OCI-LY7 (cell line): ENCODE results near the gene IL1RAPL1. TPM values are rescaled to one million over a fixed set of nuclear protein-coding genes. Genes with fewer than 3 reads are reported as not detected.

Experiments used
- Bru-seq: library from RNA; stranded (reverse); fragments of 400-500 nt; gene quantifications from one replicate; lab custom pipeline; 2021; lab: Mats Ljungman, UMichigan
- BruChase-seq, 2 experiments: library from RNA; stranded (reverse); fragments of 400-500 nt; gene quantifications; one replicate each; lab custom pipeline; 2021; lab: Mats Ljungman, UMichigan
- BruUV-seq: library from RNA; stranded (reverse); fragments of 400-500 nt; replicated peaks from 2 replicates; lab custom pipeline; 2021; lab: Mats Ljungman, UMichigan
- CTCF ChIA-PET: fragments of 300-600 bp; sonication (Branson Sonifier 250); formaldehyde crosslinking; loops from one replicate; lab custom pipeline; 2022; ENCODE audit warnings: antibody characterized with exemption; ENCODE audit not compliant: unreplicated experiment; lab: Charles Lee
- POLR2A ChIA-PET: fragments of 300-600 bp; sonication (Branson Sonifier 250); formaldehyde crosslinking; loops from one replicate; lab custom pipeline; 2022; ENCODE audit warnings: antibody characterized with exemption; lab: Charles Lee
- DNase-seq: peaks from one replicate; pipeline ENCODE4 v3.0.0-alpha.2; 2015; ENCODE audit warnings: low spot score
- H2AFZ ChIP-seq: fragments of 200-600 bp; sonication (generic), shearing (Covaris generic); 2 replicates; pipeline ENCODE4 v1.6.1; 2014; ENCODE audit warnings: mild to moderate bottlenecking, antibody characterized with exemption, low read length, moderate library complexity
- H3K27ac ChIP-seq: fragments of 200-600 bp; sonication (generic); 2 replicates; pipeline ENCODE4 v1.5.1; 2014; ENCODE audit warnings: mixed run types, low read depth, mild to moderate bottlenecking, moderate library complexity, low read length, inconsistent platforms; ENCODE audit not compliant: poor library complexity, severe bottlenecking
- H3K36me3 ChIP-seq: fragments of 200-600 bp; sonication (generic); 2 replicates; pipeline ENCODE4 v1.6.1; 2014; ENCODE audit warnings: mild to moderate bottlenecking, antibody characterized with exemption, low read length, moderate library complexity, mixed read lengths; ENCODE audit not compliant: insufficient read depth
- H3K4me1 ChIP-seq: fragments of 200-600 bp; sonication (generic); 2 replicates; pipeline ENCODE4 v1.5.1; 2014; ENCODE audit warnings: mild to moderate bottlenecking, low read length; ENCODE audit not compliant: insufficient read depth, poor library complexity, severe bottlenecking
- H3K4me2 ChIP-seq: fragments of 200-600 bp; sonication (generic); 2 replicates; pipeline ENCODE4 v1.6.1; 2014; ENCODE audit warnings: mild to moderate bottlenecking, low read length
- H3K4me3 ChIP-seq: fragments of 200-600 bp; sonication (generic); 2 replicates; pipeline ENCODE4 v1.5.1; 2014; ENCODE audit warnings: mild to moderate bottlenecking, low read depth, low read length; ENCODE audit not compliant: poor library complexity, severe bottlenecking
- H3K79me2 ChIP-seq: fragments of 200-600 bp; sonication (generic); 2 replicates; pipeline ENCODE4 v1.6.1; 2016; ENCODE audit warnings: low read depth, mild to moderate bottlenecking, low read length, moderate library complexity, mixed read lengths; ENCODE audit not compliant: insufficient read depth
- H3K9me2 ChIP-seq: fragments of 200-600 bp; sonication (generic); 2 replicates; pipeline ENCODE4 v1.6.1; 2016; ENCODE audit warnings: mild to moderate bottlenecking, low read length, mixed read lengths; ENCODE audit not compliant: insufficient read depth
- H3K9me3 ChIP-seq: fragments of 200-600 bp; sonication (generic); 2 replicates; pipeline ENCODE4 v1.6.1; 2014; ENCODE audit warnings: mild to moderate bottlenecking, mixed run types, low read length, mixed read lengths
- H4K20me1 ChIP-seq: fragments of 200-600 bp; sonication (generic); 2 replicates; pipeline ENCODE4 v1.6.1; 2014; ENCODE audit warnings: mild to moderate bottlenecking, antibody characterized with exemption, low read length, moderate library complexity, mixed read lengths; ENCODE audit not compliant: insufficient read depth
- CTCF ChIP-seq: fragments of 200-600 bp; sonication (generic); conservative IDR thresholded peaks from 2 replicates; pipeline ENCODE4 v1.5.1; 2014; ENCODE audit warnings: mild to moderate bottlenecking, antibody characterized with exemption, low read length, moderate library complexity, mixed read lengths
- EZH2phosphoT487 ChIP-seq: fragments of 200-600 bp; sonication (generic); IDR thresholded peaks from 2 replicates; pipeline ENCODE4 v1.6.1; 2018; ENCODE audit warnings: low read depth, borderline replicate concordance, mild to moderate bottlenecking, mixed run types, antibody characterized with exemption, low read length, moderate library complexity, mixed read lengths
- intact Hi-C: fragments of 100-400 bp; cut with micrococcal nuclease; formaldehyde crosslinking; loops from one replicate; pipeline ENCODE4 v1.10.0; 2022; ENCODE audit not compliant: unreplicated experiment
- long read RNA-seq: library from polyadenylated mRNA; stranded (forward); transcript quantifications from one replicate; pipeline ENCODE4 v2.0.0, GENCODE V29; 2022
- total RNA-seq, 2 experiments: library from RNA; depleted of rRNA in 1 of 2; stranded (reverse); fragments of >200 nt in 1 of 2; shearing (Covaris generic) in 1 of 2; gene quantifications; 2 replicates each; pipeline ENCODE4 v1.2.3, GENCODE V29; 2014 to 2022

IL1RAPL1 gene
- total RNA-seq (2014; rRNA removed; shearing (Covaris generic)) (not detected in 2 replicates), total RNA-seq (2022) (not detected in 2 replicates), Bru-seq, nascent RNA (percentile 1 among the genes with signal in this experiment), BruChase-seq, experiment 1, labeled RNA remaining after a 6-hour chase (percentile 3 among the genes with signal in this experiment), BruChase-seq, experiment 2, labeled RNA remaining after a 2-hour chase (percentile 3 among the genes with signal in this experiment)
- long read RNA-seq, result 0 reads

GRCh38 chrX:28586981-28587551 is at the start of gene IL1RAPL1:
TSS of gene IL1RAPL1 (plus strand) at chrX:28587446.
- DNase-seq, result no peak
- Histone ChIP-seq H3K36me3 (no peaks in the 10 kb centered on the region), H2AFZ (no peak within 1 kb of the TSS), H4K20me1 (no peaks in the 10 kb centered on the region), H3K27ac (no peak within 1 kb of the TSS), H3K4me1 (no peaks in the 10 kb centered on the region), H3K4me3 (no peak within 1 kb of the TSS), H3K9me3 (no peaks in the 10 kb centered on the region), H3K4me2 (no peak within 1 kb of the TSS), H3K9me2 (no peaks in the 10 kb centered on the region), H3K79me2 (no peaks in the 10 kb centered on the region)
- BruUV-seq, result no TSS peak
- POLR2A ChIA-PET, result no interaction called here
- intact Hi-C loops, result no loop called here
- CTCF ChIA-PET, result no interaction called here
- TF ChIP-seq CTCF, result no peak
- no peak for TF ChIP-seq EZH2phosphoT487

GRCh38 chrX:28542791-28543190 is 44.5 kb upstream of the IL1RAPL1 start:
- CTCF ChIA-PET, result no interaction called here
- no peaks in the 10 kb centered on the region for H3K36me3 ChIP-seq
- H3K4me1 ChIP-seq, result no peaks in the 10 kb centered on the region
- no peak overlapping the region for H3K4me3 ChIP-seq
- no peak overlapping the region for H3K4me2 ChIP-seq
- no peak overlapping the region for H3K27ac ChIP-seq
- H3K9me3 ChIP-seq, result no peaks in the 10 kb centered on the region
- no peak for DNase-seq
- no peaks in the 10 kb centered on the region for H3K9me2 ChIP-seq
- H2AFZ ChIP-seq, result no peak overlapping the region
- no peaks in the 10 kb centered on the region for H4K20me1 ChIP-seq
- BruUV-seq, result no TSS peak
- intact Hi-C loops, result no loop called here
- no peaks in the 10 kb centered on the region for H3K79me2 ChIP-seq
- POLR2A ChIA-PET, result no interaction called here
- no peak for TF ChIP-seq CTCF
- no peak for TF ChIP-seq EZH2phosphoT487

GRCh38 chrX:28549838-28550237 is 37.4 kb upstream of the IL1RAPL1 start:
- BruUV-seq, result no TSS peak
- Histone ChIP-seq H4K20me1 (no peaks in the 10 kb centered on the region), H3K36me3 (no peaks in the 10 kb centered on the region), H2AFZ (no peak overlapping the region), H3K9me3 (no peaks in the 10 kb centered on the region), H3K27ac (no peak overlapping the region), H3K4me1 (no peaks in the 10 kb centered on the region), H3K9me2 (no peaks in the 10 kb centered on the region), H3K4me3 (no peak overlapping the region), H3K4me2 (no peak overlapping the region), H3K79me2 (no peaks in the 10 kb centered on the region)
- intact Hi-C loops, result no loop called here
- ChIA-PET CTCF (no interaction called here), POLR2A (no interaction called here)
- no peak for TF ChIP-seq EZH2phosphoT487
- TF ChIP-seq CTCF, result no peak
- DNase-seq, result no peak
